ENCODE measurements around the gene ZMYM4.

DNA sequence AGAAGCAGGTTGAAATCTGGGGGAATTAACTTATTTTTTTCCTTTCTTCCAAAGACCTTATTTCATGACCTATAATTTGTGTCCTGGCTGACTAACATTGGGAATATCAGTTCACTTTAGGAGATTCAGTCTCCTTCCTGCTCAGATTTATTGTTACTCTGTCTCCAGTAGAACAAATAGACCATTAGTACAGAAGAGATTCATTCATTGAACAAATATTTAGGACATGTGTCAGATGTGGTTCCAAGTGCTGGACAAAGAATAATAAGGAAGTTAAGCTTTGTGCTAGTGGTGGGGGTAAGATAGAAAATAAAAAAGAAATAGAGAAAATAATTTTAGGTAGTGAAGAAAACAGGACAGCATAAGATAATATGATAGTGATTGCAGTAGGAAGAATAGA, 20.3 kb downstream of the ZMYM4 start:
- TF ChIP-seq, protein P1, sequence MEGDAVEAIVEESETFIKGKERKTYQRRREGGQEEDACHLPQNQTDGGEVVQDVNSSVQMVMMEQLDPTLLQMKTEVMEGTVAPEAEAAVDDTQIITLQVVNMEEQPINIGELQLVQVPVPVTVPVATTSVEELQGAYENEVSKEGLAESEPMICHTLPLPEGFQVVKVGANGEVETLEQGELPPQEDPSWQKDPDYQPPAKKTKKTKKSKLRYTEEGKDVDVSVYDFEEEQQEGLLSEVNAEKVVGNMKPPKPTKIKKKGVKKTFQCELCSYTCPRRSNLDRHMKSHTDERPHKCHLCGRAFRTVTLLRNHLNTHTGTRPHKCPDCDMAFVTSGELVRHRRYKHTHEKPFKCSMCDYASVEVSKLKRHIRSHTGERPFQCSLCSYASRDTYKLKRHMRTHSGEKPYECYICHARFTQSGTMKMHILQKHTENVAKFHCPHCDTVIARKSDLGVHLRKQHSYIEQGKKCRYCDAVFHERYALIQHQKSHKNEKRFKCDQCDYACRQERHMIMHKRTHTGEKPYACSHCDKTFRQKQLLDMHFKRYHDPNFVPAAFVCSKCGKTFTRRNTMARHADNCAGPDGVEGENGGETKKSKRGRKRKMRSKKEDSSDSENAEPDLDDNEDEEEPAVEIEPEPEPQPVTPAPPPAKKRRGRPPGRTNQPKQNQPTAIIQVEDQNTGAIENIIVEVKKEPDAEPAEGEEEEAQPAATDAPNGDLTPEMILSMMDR (IDR thresholded peaks at IDR 0.05) = no peak
- TF ChIP-seq POLR2A (IDR thresholded peaks at IDR 0.05) = no peak
